OCI-LY1 (cell line): Measurements from ENCODE around the gene FCRL5.

ENCODE experiments used
- H2AFZ ChIP-seq: fragments of 200-600 bp; sonication (generic), shearing (Covaris generic); 2 replicates; pipeline ENCODE4 v1.6.0; 2014; ENCODE audit warnings: antibody characterized with exemption, mild to moderate bottlenecking, low read length
- H3F3A ChIP-seq: fragments of 200-600 bp; sonication (generic), shearing (Covaris generic); 2 replicates; pipeline ENCODE4 v1.6.0; 2014; ENCODE audit warnings: mild to moderate bottlenecking, antibody characterized with exemption, low read length, moderate library complexity; ENCODE audit not compliant: insufficient read depth
- H3K27ac ChIP-seq: fragments of 200-600 bp; sonication (generic); 2 replicates; pipeline ENCODE4 v1.5.1; 2014; ENCODE audit warnings: low read length, mixed run types, mild to moderate bottlenecking, low read depth; ENCODE audit not compliant: poor library complexity, severe bottlenecking
- H3K27me3 ChIP-seq: fragments of 200-600 bp; sonication (generic); 2 replicates; pipeline ENCODE4 v1.6.0; 2014; ENCODE audit warnings: antibody characterized with exemption, mild to moderate bottlenecking, low read length, moderate library complexity; ENCODE audit not compliant: insufficient read depth
- H3K36me3 ChIP-seq: fragments of 200-600 bp; sonication (generic); 2 replicates; pipeline ENCODE4 v1.6.1; 2014; ENCODE audit warnings: mild to moderate bottlenecking, antibody characterized with exemption, low read length, moderate library complexity, mixed read lengths; ENCODE audit not compliant: insufficient read depth
- H3K4me1 ChIP-seq: fragments of 200-600 bp; sonication (generic); 2 replicates; pipeline ENCODE4 v1.5.1; 2014; ENCODE audit warnings: mild to moderate bottlenecking, low read length, moderate library complexity; ENCODE audit not compliant: insufficient read depth, severe bottlenecking
- H3K4me2 ChIP-seq: fragments of 200-600 bp; sonication (generic), shearing (Covaris generic); 2 replicates; pipeline ENCODE4 v1.6.1; 2014; ENCODE audit warnings: low read length
- H3K4me3 ChIP-seq: fragments of 200-600 bp; sonication (generic); 2 replicates; pipeline ENCODE4 v1.5.1; 2014; ENCODE audit warnings: low read length, low read depth, mild to moderate bottlenecking, mixed read lengths; ENCODE audit not compliant: poor library complexity, severe bottlenecking
- H3K79me2 ChIP-seq: fragments of 200-600 bp; shearing (Covaris generic); 2 replicates; pipeline ENCODE4 v1.6.1; 2016; ENCODE audit warnings: mixed run types, low read length, mixed read lengths; ENCODE audit not compliant: insufficient read depth
- H3K9ac ChIP-seq: fragments of 200-600 bp; sonication (generic), shearing (Covaris generic); 2 replicates; pipeline ENCODE4 v1.6.1; 2014; ENCODE audit warnings: mild to moderate bottlenecking, low read length, mixed read lengths
- H3K9me2 ChIP-seq: fragments of 200-600 bp; sonication (generic), shearing (Covaris generic); 2 replicates; pipeline ENCODE4 v1.6.1; 2014; ENCODE audit warnings: low read depth, mild to moderate bottlenecking, low read length, mixed read lengths
- H3K9me3 ChIP-seq: fragments of 200-600 bp; shearing (Covaris generic); 2 replicates; pipeline ENCODE4 v1.6.1; 2014; ENCODE audit warnings: low read length, mixed read lengths
- H4K20me1 ChIP-seq: fragments of 200-600 bp; sonication (generic), shearing (Covaris generic); 2 replicates; pipeline ENCODE4 v1.6.0; 2016; ENCODE audit warnings: mild to moderate bottlenecking, low read length; ENCODE audit not compliant: insufficient read depth
- CTCF ChIP-seq: fragments of 200-600 bp; sonication (generic), shearing (Covaris generic); IDR thresholded peaks from 2 replicates; pipeline ENCODE4 v1.5.1; 2017; ENCODE audit warnings: mild to moderate bottlenecking, antibody characterized with exemption, low read length, moderate library complexity, mixed read lengths
- EZH2 ChIP-seq: fragments of 200-600 bp; sonication (generic), shearing (Covaris generic); IDR thresholded peaks from 2 replicates; pipeline ENCODE4 v1.8.0; 2017; ENCODE audit warnings: borderline replicate concordance, mixed run types, mild to moderate bottlenecking, antibody characterized with exemption, low read length, moderate library complexity, mixed read lengths

FCRL5 gene

GRCh38 chr1:157466011-157466410 is 86.3 kb downstream of the FCRL5 start:
- no peaks in the 10 kb centered on the region for H3K36me3 ChIP-seq
- no peak overlapping the region for H3K4me2 ChIP-seq
- no peaks in the 10 kb centered on the region for H3K9me3 ChIP-seq
- H3K9ac ChIP-seq: no peak overlapping the region
- no peaks in the 10 kb centered on the region for H3K27me3 ChIP-seq
- H3K9me2 ChIP-seq: no peaks in the 10 kb centered on the region
- H3F3A ChIP-seq: no peaks in the 10 kb centered on the region
- no peaks in the 10 kb centered on the region for H4K20me1 ChIP-seq
- TF ChIP-seq CTCF: no peak
- TF ChIP-seq EZH2: no peak
- H3K79me2 ChIP-seq: no peaks in the 10 kb centered on the region
- H3K4me1 ChIP-seq: no peaks in the 10 kb centered on the region
- no peak overlapping the region for H2AFZ ChIP-seq
- no peak overlapping the region for H3K27ac ChIP-seq
- H3K4me3 ChIP-seq: no peak overlapping the region
